Amniotic stem cell (primary cell): ENCODE results near the gene MTFR1L.

Source experiments
- DNase-seq: peaks from one replicate; lab custom pipeline; 2025; lab: John Stamatoyannopoulos, UW

Gene MTFR1L

GRCh38 chr1:25819491-25820246 is at the start of gene MTFR1L:
TSS of gene MTFR1L (plus strand) at chr1:25819954. CDS start at chr1:25823105, 3,151 bp downstream.
- peak; percentile 40 for DNase-seq

- no peak for DNase-seq
Observed at GRCh38 chr1:25770541-25771220, 49.1 kb upstream of the MTFR1L start.

GRCh38 chr1:25771221-25772114 is 48.3 kb upstream of the MTFR1L start:
- no peak for DNase-seq

GRCh38 chr1:25772164-25772563 is 47.6 kb upstream of the MTFR1L start:
- no peak for DNase-seq

DNA sequence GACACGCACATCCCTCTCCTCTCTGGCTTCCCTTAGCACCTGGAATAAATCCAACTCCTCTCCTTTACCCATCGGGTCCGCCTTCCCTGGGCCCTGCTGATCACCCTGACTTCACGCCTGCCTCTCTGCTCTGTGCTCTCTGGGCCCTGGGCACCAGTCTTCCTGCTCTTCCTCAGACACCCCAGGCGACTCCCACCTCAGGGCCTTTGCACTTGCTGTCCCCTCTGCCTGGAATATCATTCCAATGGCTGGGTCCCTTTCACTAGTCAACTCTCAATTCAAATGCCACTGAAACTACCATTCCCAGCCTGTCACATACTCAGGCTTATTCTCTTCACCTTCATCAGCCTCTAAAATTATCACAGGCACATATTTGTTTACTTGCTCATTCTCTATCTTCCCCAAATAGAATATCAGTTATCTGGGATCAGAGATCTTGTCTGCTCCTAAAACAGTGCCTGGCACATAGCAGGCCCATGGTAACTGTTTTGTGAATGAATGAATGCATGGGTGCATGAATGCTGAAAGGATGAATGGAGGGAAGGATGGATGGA is 47.0 kb upstream of the MTFR1L start:
- DNase-seq = no peak

DNA sequence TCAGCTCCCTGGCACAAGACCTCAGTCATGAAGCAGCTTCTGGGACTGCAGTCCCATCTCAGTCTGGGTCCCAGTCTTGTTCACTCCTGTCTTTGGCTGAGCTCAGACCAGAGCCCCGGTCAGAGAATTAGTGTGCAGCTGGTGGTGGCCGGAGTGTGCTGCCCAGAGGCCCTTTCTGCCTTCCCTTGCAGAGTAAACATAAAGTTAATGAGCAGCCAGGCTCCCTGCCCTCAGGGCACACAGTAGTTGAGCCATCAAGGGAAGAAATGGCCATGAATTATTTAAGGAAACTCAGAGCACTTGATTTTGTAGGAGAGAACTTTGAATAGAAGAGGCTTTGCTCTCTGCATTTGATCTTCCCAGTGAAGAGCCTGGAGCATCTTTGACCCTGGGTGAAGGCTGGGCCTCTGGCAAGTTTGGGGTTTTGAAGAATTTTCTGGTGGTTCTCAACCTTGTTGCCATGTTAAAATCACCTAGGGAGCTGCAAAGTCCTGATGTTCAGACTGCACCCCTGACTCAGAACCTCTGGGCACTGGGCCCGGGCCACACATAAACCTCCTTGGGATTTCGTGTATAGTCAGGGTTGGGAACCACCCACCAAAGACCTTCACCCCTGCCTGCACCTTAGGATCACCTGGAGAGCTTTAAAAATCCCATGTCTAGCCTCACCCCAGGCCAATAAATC is 46.2 kb upstream of the MTFR1L start:
- no peak for DNase-seq

DNA sequence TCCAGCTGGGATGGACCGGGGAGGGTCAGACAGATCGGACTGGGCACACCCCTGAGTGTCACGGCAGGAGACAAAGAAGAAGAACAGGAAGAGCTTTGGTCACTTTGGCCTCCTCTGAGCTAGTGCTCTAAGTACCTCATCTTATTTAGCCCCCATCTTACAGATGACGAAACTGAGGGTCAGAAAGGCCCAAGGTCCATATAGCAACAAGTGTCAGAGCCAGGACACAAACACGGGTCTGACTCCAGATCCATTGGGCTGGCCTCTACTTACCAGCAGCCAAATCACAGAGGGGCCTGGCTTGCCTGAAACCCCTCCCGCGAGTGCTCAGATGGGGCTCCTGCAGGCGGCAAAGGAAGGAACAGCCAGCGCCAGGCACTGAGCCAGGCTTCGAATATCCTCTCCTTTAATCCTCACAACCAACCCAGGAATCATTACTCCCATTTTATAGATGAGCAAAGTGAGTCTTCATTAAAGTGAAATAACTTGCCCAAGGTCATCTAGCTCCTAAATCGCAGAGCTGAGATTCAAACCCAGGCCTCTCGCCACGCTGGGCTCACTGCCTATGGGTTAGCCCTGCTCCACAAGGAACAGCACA is 45.4 kb upstream of the MTFR1L start:
- no peak for DNase-seq

GRCh38 chr1:25774921-25775771 is 44.6 kb upstream of the MTFR1L start:
- DNase-seq = no peak

GRCh38 chr1:25779388-25779787 is 40.4 kb upstream of the MTFR1L start:
- DNase-seq = no peak

GRCh38 chr1:25779894-25780293 is 39.9 kb upstream of the MTFR1L start:
- DNase-seq = no peak

GRCh38 chr1:25780318-25781129 is 39.2 kb upstream of the MTFR1L start:
- DNase-seq = no peak

DNA sequence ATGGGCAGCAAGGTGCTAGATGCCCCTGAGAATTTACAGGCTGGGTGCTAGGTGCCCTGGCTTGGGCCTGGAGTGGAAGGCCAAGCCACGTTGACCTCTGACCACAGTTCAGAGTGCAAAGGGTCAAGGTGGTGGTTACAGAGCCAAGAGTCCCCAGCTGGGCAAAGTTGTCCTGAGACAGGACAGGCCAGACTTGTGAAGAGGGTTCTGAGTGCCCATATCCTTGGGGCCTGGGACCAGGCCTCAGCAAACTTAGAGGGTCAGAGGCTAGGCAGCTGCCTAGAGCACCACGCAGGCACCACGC is 38.7 kb upstream of the MTFR1L start:
- no peak for DNase-seq

GRCh38 chr1:25782608-25783201 is 37.0 kb upstream of the MTFR1L start:
- no peak for DNase-seq

DNA sequence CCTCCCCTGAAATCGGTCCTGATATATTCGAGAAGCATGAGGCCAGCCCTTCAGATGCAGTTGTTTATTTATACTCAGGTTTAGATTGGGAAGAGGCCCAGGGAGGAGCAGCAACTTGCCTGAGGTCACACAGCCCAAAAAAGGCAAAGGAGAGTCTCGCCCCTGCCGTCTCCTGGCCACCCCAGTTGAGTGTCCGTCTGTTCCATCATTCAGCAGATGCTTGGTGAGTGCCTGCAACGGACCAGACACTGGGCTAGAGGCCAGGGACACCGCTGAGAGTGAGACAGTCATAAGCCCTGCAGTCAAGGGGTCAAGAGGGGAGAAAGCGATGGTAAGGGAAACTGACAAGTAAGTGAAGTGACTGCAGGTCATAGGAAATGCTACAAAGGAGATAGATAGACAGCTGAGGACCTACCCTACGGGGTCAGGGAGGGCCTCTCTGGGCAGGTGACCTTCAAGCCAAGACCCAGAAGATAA is 35.1 kb upstream of the MTFR1L start:
- DNase-seq = no peak

DNA sequence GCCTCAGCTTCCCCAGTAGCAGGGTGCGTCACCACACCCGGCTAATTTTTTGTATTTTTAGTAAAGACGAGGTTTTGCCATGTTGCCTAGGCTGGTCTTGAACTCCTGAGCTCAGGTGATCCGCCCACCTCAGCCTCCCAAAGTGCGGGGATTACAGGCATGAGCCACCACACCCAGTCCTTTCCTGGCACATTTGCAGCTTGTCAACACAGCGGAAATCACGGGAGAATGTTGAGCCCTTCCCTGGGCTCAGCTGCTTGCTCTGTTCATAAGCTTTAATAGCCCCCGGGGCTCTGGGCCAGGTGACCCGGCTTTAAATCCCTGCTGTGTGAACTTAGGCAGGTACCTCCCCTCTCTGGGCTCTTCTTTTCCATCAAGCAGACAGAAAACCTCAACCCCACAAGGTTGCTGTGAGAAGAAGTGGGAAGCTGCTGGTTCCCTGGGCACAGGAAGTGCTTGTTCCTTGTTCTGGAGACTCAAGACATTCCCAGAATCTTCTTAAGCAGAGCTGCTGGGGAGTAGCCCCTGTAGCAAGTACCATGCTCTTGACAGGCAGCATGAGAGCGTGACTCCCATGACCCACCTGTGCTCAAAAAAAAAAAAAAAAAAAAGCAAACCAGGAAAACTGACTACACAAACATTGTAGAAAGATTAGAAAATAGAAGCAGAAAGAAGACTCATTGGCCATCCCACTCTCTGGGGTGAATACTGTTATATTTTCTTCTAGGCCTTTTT is 34.3 kb upstream of the MTFR1L start:
- no peak for DNase-seq

DNA sequence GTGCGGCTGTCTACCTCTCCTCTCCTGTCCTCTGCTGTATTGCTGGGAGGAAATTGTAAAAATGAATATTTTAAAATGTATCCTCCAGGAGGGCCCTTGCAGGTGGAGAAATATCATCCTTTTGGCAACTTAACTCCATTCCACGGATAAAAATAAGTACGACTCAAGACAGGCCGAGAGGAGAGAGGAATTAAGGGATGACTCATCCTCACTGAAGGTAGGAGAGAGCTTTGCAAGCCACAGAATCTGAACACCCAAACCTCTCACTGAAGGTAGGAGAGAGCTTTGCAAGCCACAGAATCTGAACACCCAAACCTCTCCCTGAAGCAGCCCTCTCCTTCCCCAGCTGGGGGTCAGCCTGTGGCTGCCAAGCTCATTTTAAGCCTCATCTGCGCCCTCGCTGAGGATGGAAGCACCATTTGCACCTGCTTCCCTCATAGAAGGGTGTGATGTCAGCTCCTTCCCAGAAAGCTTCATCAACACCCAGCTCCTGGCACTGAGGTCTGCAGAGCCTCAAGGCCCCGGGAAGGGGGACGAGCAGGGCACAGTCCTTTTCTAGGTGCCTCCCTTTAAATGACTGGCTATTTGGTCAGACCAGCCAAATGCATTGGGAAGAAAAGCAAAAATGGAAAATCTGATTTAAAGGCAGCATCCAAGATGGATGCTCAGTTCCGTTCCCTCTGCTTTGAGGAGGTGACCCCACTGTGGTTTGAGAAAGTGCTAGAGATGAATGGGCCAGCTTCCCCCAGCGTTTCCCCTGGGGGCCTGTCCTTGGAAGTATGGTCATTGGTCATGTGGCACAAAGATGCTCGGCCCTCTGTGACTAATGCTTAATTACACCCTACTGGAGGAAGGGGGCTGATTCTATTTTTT is 32.6 kb upstream of the MTFR1L start:
- no peak for DNase-seq

DNA sequence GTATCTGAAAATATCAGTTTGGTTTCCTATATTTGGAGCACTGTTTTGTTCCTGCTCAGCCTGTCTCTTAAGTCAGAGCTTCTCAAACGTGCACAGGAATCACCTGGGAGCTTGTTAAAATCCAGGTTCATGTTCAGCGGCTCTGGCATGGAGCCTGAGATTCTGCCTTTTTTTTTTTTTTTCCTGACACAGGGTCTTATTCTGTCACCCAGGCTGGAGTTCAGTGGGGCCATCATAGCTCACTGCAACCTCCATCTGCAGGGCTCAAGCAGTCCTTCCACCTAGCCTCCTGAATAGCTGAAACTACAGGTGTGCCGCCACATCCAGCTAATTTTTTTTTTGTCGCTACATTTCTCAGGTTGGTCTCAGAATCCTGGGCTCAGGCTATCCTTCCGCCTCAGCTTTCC is 32.0 kb upstream of the MTFR1L start:
- no peak for DNase-seq
